Liver (tissue), 9 donors: ENCODE data around the gene LMF1. TPM values are rescaled to one million over a fixed set of nuclear protein-coding genes. Genes with fewer than 3 reads are reported as not detected.

Experiments
- DNase-seq: peaks from one replicate; pipeline ENCODE4 v3.0.0-alpha.2; 2017; ENCODE audit warnings: low spot score
- H3K27ac ChIP-seq, 2 donors: one replicate each; pipeline ENCODE4 v1.7.0; 2013; ENCODE audit warnings: inconsistent platforms in 2 of 2, low read length in 2 of 2, control low read depth in 1 of 2, low read depth in 1 of 2, mild to moderate bottlenecking in 1 of 2
- H3K27me3 ChIP-seq, 4 donors: one replicate each; pipeline versions ENCODE4 v1.6.1 to v1.7.0; 2013; ENCODE audit warnings: low read length in 3 of 4, inconsistent platforms in 1 of 4, mild to moderate bottlenecking in 1 of 4, moderate library complexity in 1 of 4; ENCODE audit not compliant: control insufficient read depth in 4 of 4, insufficient read depth in 4 of 4
- H3K36me3 ChIP-seq, 4 donors: one replicate each; pipeline versions ENCODE4 v1.6.1 to v1.7.0; 2013; ENCODE audit warnings: low read length in 3 of 4, mild to moderate bottlenecking in 3 of 4, low read depth in 1 of 4, moderate library complexity in 1 of 4; ENCODE audit not compliant: control insufficient read depth in 4 of 4, insufficient read depth in 3 of 4
- H3K4me1 ChIP-seq, 4 donors: one replicate each; pipeline versions ENCODE4 v1.6.1 to v1.7.0; 2013; ENCODE audit warnings: low read length in 3 of 4, mild to moderate bottlenecking in 3 of 4, moderate library complexity in 1 of 4; ENCODE audit not compliant: control insufficient read depth in 4 of 4, insufficient read depth in 4 of 4
- H3K4me3 ChIP-seq, 3 donors: one replicate each; pipeline versions ENCODE4 v1.6.1 to v1.7.0; 2013; ENCODE audit warnings: low read length in 3 of 3, control low read depth in 1 of 3, low read depth in 1 of 3, mild to moderate bottlenecking in 1 of 3
- H3K9ac ChIP-seq, 2 donors: one replicate each; pipeline ENCODE4 v1.7.0; 2013; ENCODE audit warnings: low read length in 2 of 2, mild to moderate bottlenecking in 2 of 2, moderate library complexity in 2 of 2, control low read depth in 1 of 2, low read depth in 1 of 2
- H3K9me3 ChIP-seq, 4 donors: one replicate each; pipeline versions ENCODE4 v1.6.1 to v1.7.0; 2013; ENCODE audit warnings: low read length in 3 of 4; ENCODE audit not compliant: control insufficient read depth in 4 of 4
- EGR1 ChIP-seq, 2 donors: IDR thresholded peaks; 2 replicates each; pipeline ENCODE4 v1.6.1; 2016 to 2018; ENCODE audit warnings: antibody characterized with exemption in 2 of 2, low read depth in 2 of 2
- FOXA2 ChIP-seq: IDR thresholded peaks from 2 replicates; pipeline ENCODE4 v1.6.1; 2016; ENCODE audit warnings: antibody characterized with exemption
- HNF4A ChIP-seq, 2 donors: conservative IDR thresholded peaks; 2 replicates each; pipeline ENCODE4 v1.6.1; 2016; ENCODE audit warnings: antibody characterized with exemption in 2 of 2, mild to moderate bottlenecking in 2 of 2
- HNF4G ChIP-seq: IDR thresholded peaks from 2 replicates; pipeline ENCODE4 v1.6.1; 2016; ENCODE audit warnings: antibody characterized with exemption
- JUND ChIP-seq, 2 donors: IDR thresholded peaks; 2 replicates each; pipeline ENCODE4 v1.6.1; 2016; ENCODE audit warnings: antibody characterized with exemption in 2 of 2
- RAD21 ChIP-seq, 2 donors: IDR thresholded peaks; 2 replicates each; pipeline ENCODE4 v1.6.1; 2016; ENCODE audit warnings: antibody characterized with exemption in 2 of 2, mild to moderate bottlenecking in 2 of 2
- SP1 ChIP-seq: IDR thresholded peaks from 2 replicates; pipeline ENCODE4 v1.6.1; 2018; ENCODE audit warnings: antibody characterized with exemption, mild to moderate bottlenecking
- TAF1 ChIP-seq: conservative IDR thresholded peaks from 2 replicates; pipeline ENCODE4 v1.6.1; 2016; ENCODE audit warnings: antibody characterized with exemption, mild to moderate bottlenecking
- YY1 ChIP-seq: IDR thresholded peaks from 2 replicates; pipeline ENCODE4 v1.6.1; 2016; ENCODE audit warnings: antibody characterized with exemption, mild to moderate bottlenecking
- WGBS: extraction: QIAGEN DNeasy Blood & Tissue Kit; methylation state at CpG from one replicate; pipeline ENCODE4 v1.1.7; 2013; 5-methylcytosine and 5-hydroxymethylcytosine counted together
- polyA plus RNA-seq, 2 donors: library from polyadenylated mRNA; stranded (reverse) in 1 of 2; unstranded in 1 of 2; fragments of 200-250 nt in 1 of 2; fragments of >200 nt in 1 of 2; fragmentation: Nextera tagmentation in 1 of 2; extraction: Ambion mirVana in 1 of 2; gene quantifications; one replicate each; pipeline versions ENCODE4 v1.2.1 to v1.2.3, GENCODE V29; 2013 to 2015
- total RNA-seq, 2 donors: library from RNA; depleted of rRNA; stranded (reverse); fragments of >200 nt; gene quantifications; one replicate each; pipeline ENCODE4 v1.2.3, GENCODE V29; 2014
- TF ChIP-seq, protein P1 (sequence below): IDR thresholded peaks from 2 replicates; pipeline ENCODE4 v1.6.1; 2016; ENCODE audit warnings: antibody characterized with exemption
- TF ChIP-seq, protein P2 (sequence below): IDR thresholded peaks from 2 replicates; pipeline ENCODE4 v1.6.1; 2016; ENCODE audit warnings: antibody characterized with exemption
- TF ChIP-seq, protein P3 (sequence below): IDR thresholded peaks from 2 replicates; pipeline ENCODE4 v1.6.1; 2016; ENCODE audit warnings: antibody characterized with exemption, mild to moderate bottlenecking
- TF ChIP-seq, protein P4 (sequence below): fragments of 150-350 bp; IDR thresholded peaks from 2 replicates; pipeline ENCODE4 v1.5.1; 2017; ENCODE audit warnings: improper control_type of control experiment, low read depth, low read length; ENCODE audit not compliant: missing input control
- TF ChIP-seq, protein P5 (sequence below): IDR thresholded peaks from 2 replicates; pipeline ENCODE4 v1.6.1; 2016; ENCODE audit warnings: antibody characterized with exemption
- donor health status: healthy.
- donor health status: healthy.
- donor health status: healthy.
- donor health status: healthy.
- donor health status: healthy.

The LMF1 gene
- total and polyA plus RNA-seq, 4 donors = 8.8 to 24.3 (median 12.6) TPM

DNA sequence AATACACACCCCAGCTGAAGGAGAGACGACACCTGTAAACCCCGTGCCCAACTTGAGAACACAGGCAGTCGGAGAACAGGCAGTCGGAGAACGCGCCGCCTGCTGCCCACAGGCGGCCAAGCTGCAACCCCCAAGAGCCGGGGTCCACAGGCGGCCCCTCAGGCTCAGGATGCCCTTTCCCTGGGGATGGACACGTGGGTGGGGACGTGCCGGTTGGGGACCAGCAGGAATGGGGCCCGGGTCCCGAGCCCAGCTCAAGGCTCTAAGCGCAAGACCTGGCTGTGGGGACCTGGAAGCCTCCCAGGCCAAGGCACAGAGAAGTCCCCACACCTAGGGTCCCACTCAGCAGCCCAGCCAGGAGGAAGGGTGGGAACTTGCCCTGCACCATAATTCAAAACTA, 90.8 kb downstream of the LMF1 start:
- H3K27me3 ChIP-seq = no peaks in the 10 kb centered on the region
- H3K9ac ChIP-seq = no peak overlapping the region
- WGBS = 97% methylated on average over 16 of the region's 16 CpGs
- TF ChIP-seq JUND (IDR thresholded peaks at IDR 0.05) (no peak), YY1 (no peak)
- TF ChIP-seq, protein P1, sequence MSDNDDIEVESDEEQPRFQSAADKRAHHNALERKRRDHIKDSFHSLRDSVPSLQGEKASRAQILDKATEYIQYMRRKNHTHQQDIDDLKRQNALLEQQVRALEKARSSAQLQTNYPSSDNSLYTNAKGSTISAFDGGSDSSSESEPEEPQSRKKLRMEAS = no peak
- H3K4me1 ChIP-seq = no peaks in the 10 kb centered on the region
- peaks cover 0 to 6% (median 3%) of the 10 kb centered on the region in 4 donors for H3K36me3 ChIP-seq
- no peak for DNase-seq
- no peak overlapping the region for H3K4me3 ChIP-seq
- no peak overlapping the region for H3K27ac ChIP-seq
- H3K9me3 ChIP-seq = peaks cover 0 to 7% (median 5%) of the 10 kb centered on the region in 4 donors

DNA sequence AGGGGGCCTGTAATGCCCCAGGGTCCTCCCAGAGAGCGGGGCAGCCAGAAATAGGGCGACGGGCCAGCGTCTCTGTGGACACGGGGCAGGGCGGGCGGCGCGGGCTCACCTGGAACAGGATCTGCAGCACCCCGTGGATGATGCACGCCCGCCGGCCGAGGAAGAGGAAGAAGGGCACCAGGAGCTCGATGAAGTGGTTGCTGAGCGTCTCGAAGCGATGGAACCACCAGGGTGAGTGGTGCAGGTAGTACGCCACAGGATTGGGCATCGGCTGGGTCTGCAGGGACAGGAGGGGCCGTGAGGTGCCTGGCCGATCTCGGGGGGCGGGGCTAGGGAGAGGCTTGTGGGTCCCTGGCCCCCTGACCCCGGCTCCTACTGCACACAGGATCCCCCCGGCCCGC, 91.3 kb downstream of the LMF1 start:
- no peak overlapping the region for H3K4me3 ChIP-seq
- H3K27ac ChIP-seq = no peak overlapping the region
- H3K9me3 ChIP-seq = peaks cover 0 to 2% (median 1%) of the 10 kb centered on the region in 4 donors
- DNase-seq = no peak
- H3K9ac ChIP-seq = no peak overlapping the region
- no peak for TF ChIP-seq HNF4G
- no peak for TF ChIP-seq TAF1
- TF ChIP-seq, protein P1 = no peak
- TF ChIP-seq SP1 = no peak
- TF ChIP-seq, protein P2, sequence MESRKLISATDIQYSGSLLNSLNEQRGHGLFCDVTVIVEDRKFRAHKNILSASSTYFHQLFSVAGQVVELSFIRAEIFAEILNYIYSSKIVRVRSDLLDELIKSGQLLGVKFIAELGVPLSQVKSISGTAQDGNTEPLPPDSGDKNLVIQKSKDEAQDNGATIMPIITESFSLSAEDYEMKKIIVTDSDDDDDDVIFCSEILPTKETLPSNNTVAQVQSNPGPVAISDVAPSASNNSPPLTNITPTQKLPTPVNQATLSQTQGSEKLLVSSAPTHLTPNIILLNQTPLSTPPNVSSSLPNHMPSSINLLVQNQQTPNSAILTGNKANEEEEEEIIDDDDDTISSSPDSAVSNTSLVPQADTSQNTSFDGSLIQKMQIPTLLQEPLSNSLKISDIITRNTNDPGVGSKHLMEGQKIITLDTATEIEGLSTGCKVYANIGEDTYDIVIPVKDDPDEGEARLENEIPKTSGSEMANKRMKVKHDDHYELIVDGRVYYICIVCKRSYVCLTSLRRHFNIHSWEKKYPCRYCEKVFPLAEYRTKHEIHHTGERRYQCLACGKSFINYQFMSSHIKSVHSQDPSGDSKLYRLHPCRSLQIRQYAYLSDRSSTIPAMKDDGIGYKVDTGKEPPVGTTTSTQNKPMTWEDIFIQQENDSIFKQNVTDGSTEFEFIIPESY = no peak
- TF ChIP-seq EGR1 (IDR thresholded peaks at IDR 0.05; ENCODE audit: low read depth in 2 of 2) = no peak
- no peak for TF ChIP-seq FOXA2
- no peak for TF ChIP-seq JUND (IDR thresholded peaks at IDR 0.05)
- TF ChIP-seq YY1 = no peak
- TF ChIP-seq HNF4A (conservative IDR thresholded peaks at IDR 0.05) = no peak
- TF ChIP-seq RAD21 (IDR thresholded peaks at IDR 0.05) = no peak
- TF ChIP-seq, protein P3, sequence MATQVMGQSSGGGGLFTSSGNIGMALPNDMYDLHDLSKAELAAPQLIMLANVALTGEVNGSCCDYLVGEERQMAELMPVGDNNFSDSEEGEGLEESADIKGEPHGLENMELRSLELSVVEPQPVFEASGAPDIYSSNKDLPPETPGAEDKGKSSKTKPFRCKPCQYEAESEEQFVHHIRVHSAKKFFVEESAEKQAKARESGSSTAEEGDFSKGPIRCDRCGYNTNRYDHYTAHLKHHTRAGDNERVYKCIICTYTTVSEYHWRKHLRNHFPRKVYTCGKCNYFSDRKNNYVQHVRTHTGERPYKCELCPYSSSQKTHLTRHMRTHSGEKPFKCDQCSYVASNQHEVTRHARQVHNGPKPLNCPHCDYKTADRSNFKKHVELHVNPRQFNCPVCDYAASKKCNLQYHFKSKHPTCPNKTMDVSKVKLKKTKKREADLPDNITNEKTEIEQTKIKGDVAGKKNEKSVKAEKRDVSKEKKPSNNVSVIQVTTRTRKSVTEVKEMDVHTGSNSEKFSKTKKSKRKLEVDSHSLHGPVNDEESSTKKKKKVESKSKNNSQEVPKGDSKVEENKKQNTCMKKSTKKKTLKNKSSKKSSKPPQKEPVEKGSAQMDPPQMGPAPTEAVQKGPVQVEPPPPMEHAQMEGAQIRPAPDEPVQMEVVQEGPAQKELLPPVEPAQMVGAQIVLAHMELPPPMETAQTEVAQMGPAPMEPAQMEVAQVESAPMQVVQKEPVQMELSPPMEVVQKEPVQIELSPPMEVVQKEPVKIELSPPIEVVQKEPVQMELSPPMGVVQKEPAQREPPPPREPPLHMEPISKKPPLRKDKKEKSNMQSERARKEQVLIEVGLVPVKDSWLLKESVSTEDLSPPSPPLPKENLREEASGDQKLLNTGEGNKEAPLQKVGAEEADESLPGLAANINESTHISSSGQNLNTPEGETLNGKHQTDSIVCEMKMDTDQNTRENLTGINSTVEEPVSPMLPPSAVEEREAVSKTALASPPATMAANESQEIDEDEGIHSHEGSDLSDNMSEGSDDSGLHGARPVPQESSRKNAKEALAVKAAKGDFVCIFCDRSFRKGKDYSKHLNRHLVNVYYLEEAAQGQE = no peak
- TF ChIP-seq, protein P4, sequence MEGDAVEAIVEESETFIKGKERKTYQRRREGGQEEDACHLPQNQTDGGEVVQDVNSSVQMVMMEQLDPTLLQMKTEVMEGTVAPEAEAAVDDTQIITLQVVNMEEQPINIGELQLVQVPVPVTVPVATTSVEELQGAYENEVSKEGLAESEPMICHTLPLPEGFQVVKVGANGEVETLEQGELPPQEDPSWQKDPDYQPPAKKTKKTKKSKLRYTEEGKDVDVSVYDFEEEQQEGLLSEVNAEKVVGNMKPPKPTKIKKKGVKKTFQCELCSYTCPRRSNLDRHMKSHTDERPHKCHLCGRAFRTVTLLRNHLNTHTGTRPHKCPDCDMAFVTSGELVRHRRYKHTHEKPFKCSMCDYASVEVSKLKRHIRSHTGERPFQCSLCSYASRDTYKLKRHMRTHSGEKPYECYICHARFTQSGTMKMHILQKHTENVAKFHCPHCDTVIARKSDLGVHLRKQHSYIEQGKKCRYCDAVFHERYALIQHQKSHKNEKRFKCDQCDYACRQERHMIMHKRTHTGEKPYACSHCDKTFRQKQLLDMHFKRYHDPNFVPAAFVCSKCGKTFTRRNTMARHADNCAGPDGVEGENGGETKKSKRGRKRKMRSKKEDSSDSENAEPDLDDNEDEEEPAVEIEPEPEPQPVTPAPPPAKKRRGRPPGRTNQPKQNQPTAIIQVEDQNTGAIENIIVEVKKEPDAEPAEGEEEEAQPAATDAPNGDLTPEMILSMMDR = no peak
- TF ChIP-seq, protein P5, sequence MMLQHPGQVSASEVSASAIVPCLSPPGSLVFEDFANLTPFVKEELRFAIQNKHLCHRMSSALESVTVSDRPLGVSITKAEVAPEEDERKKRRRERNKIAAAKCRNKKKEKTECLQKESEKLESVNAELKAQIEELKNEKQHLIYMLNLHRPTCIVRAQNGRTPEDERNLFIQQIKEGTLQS = no peak
- 94% methylated on average over 27 of the region's 27 CpGs for WGBS
- H3K36me3 ChIP-seq = peaks cover 0 to 2% (median under 1%) of the 10 kb centered on the region in 4 donors
- H3K27me3 ChIP-seq = no peaks in the 10 kb centered on the region
- H3K4me1 ChIP-seq = no peaks in the 10 kb centered on the region
